H9 (cell line): ENCODE measurements around the gene GREB1L. TPM values are rescaled to one million over a fixed set of nuclear protein-coding genes. Genes with fewer than 3 reads are reported as not detected.

Experiments
- DNase-seq: peaks from one replicate; pipeline ENCODE4 v3.0.0-alpha.2; 2017
- H2AFZ ChIP-seq: one replicate; pipeline ENCODE4 v1.6.1; 2013; ENCODE audit warnings: mild to moderate bottlenecking, low read length, control low read depth, moderate library complexity
- H2AK5ac ChIP-seq: 2 replicates; pipeline ENCODE4 v1.6.1; 2013; ENCODE audit warnings: low read length, control low read depth, mixed read lengths; ENCODE audit not compliant: insufficient read length
- H2BK120ac ChIP-seq: one replicate; pipeline ENCODE4 v1.6.1; 2013; ENCODE audit warnings: low read depth, mild to moderate bottlenecking, low read length, control low read depth, inconsistent platforms; ENCODE audit not compliant: poor library complexity, severe bottlenecking
- H2BK12ac ChIP-seq: 2 replicates; pipeline ENCODE4 v1.6.1; 2013; ENCODE audit warnings: low read length, control low read depth, mixed read lengths, low read depth; ENCODE audit not compliant: insufficient read length
- H2BK15ac ChIP-seq: 2 replicates; pipeline ENCODE4 v1.6.1; 2013; ENCODE audit warnings: low read depth, low read length, control low read depth
- H2BK20ac ChIP-seq: one replicate; pipeline ENCODE4 v1.6.1; 2013; ENCODE audit warnings: low read depth, mild to moderate bottlenecking, low read length, control low read depth, inconsistent platforms; ENCODE audit not compliant: poor library complexity, severe bottlenecking
- H2BK5ac ChIP-seq: 2 replicates; pipeline ENCODE4 v1.6.1; 2013; ENCODE audit warnings: low read length, control low read depth, mixed read lengths; ENCODE audit not compliant: insufficient read length
- H3K14ac ChIP-seq: 2 replicates; pipeline ENCODE4 v1.6.1; 2013; ENCODE audit warnings: low read length, control low read depth; ENCODE audit not compliant: insufficient read depth
- H3K18ac ChIP-seq: 2 replicates; pipeline ENCODE4 v1.6.1; 2013; ENCODE audit warnings: low read depth, mild to moderate bottlenecking, mixed read lengths, low read length, control low read depth; ENCODE audit not compliant: insufficient read length
- H3K23ac ChIP-seq: 2 replicates; pipeline ENCODE4 v1.6.1; 2013; ENCODE audit warnings: low read length, control low read depth, mixed read lengths, low read depth; ENCODE audit not compliant: insufficient read length
- H3K23me2 ChIP-seq: 2 replicates; pipeline ENCODE4 v1.6.1; 2013; ENCODE audit warnings: low read depth, mild to moderate bottlenecking, mixed read lengths, low read length, control low read depth; ENCODE audit not compliant: insufficient read length, poor library complexity, severe bottlenecking
- H3K27ac ChIP-seq: 2 replicates; pipeline ENCODE4 v1.5.1; 2013; ENCODE audit warnings: low read length, control low read depth, mixed read lengths, low read depth; ENCODE audit not compliant: insufficient read length
- H3K27me3 ChIP-seq: 2 replicates; pipeline ENCODE4 v1.6.1; 2013; ENCODE audit warnings: low read length, control low read depth, inconsistent platforms; ENCODE audit not compliant: insufficient read depth
- H3K4ac ChIP-seq: 2 replicates; pipeline ENCODE4 v1.6.1; 2013; ENCODE audit warnings: low read depth, mild to moderate bottlenecking, control low read depth, inconsistent platforms, low read length, moderate library complexity
- H3K4me1 ChIP-seq: 2 replicates; pipeline ENCODE4 v1.6.1; 2013; ENCODE audit warnings: low read length, control low read depth, inconsistent platforms; ENCODE audit not compliant: insufficient read depth
- H3K4me2 ChIP-seq: 2 replicates; pipeline ENCODE4 v1.6.1; 2013; ENCODE audit warnings: low read length, control low read depth, mixed read lengths; ENCODE audit not compliant: insufficient read length, insufficient read depth
- H3K56ac ChIP-seq: 2 replicates; pipeline ENCODE4 v1.6.1; 2013; ENCODE audit warnings: low read depth, mild to moderate bottlenecking, mixed read lengths, low read length, control low read depth; ENCODE audit not compliant: insufficient read length
- H3K79me1 ChIP-seq: 2 replicates; pipeline ENCODE4 v1.6.1; 2013; ENCODE audit warnings: low read depth, mild to moderate bottlenecking, moderate library complexity, low read length, control low read depth, inconsistent platforms; ENCODE audit not compliant: insufficient read depth, poor library complexity, severe bottlenecking
- H3K79me2 ChIP-seq: 2 replicates; pipeline ENCODE4 v1.6.1; 2013; ENCODE audit warnings: low read length, control low read depth, inconsistent platforms; ENCODE audit not compliant: insufficient read depth
- H3K9ac ChIP-seq: 2 replicates; pipeline ENCODE4 v1.6.1; 2013; ENCODE audit warnings: low read length, control low read depth, mixed read lengths; ENCODE audit not compliant: insufficient read length; ENCODE audit errors: extremely low read depth
- H3K9me3 ChIP-seq: one replicate; pipeline ENCODE4 v1.6.1; 2013; ENCODE audit warnings: low read depth, low read length, inconsistent platforms; ENCODE audit not compliant: control insufficient read depth
- H3T11ph ChIP-seq: one replicate; pipeline ENCODE4 v1.6.1; 2013; ENCODE audit warnings: mild to moderate bottlenecking, low read length, control low read depth, inconsistent platforms
- H4K20me1 ChIP-seq: one replicate; pipeline ENCODE4 v1.6.1; 2013; ENCODE audit not compliant: control insufficient read depth, insufficient read length, insufficient read depth
- H4K5ac ChIP-seq: 2 replicates; pipeline ENCODE4 v1.6.1; 2013; ENCODE audit warnings: low read depth, mild to moderate bottlenecking, mixed read lengths, low read length, control low read depth; ENCODE audit not compliant: insufficient read length
- H4K8ac ChIP-seq: replicated peaks from 2 replicates; pipeline ENCODE4 v1.6.1; 2013; ENCODE audit warnings: low read length, control low read depth, mixed read lengths, low read depth; ENCODE audit not compliant: insufficient read length
- H4K91ac ChIP-seq: 2 replicates; pipeline ENCODE4 v1.6.1; 2013; ENCODE audit warnings: low read depth, mild to moderate bottlenecking, moderate library complexity, mixed read lengths, low read length, control low read depth; ENCODE audit not compliant: insufficient read length
- H3K27ac Mint-ChIP-seq, 3 experiments: 2 replicates in 2 of 3; 3 replicates in 1 of 3; pipeline ENCODE4 v1.8.0; 2020 to 2021; ENCODE audit warnings: mixed read lengths in 3 of 3, mild to moderate bottlenecking in 1 of 3, moderate library complexity in 1 of 3
- H3K27me3 Mint-ChIP-seq: 2 replicates; pipeline ENCODE4 v1.8.0; 2021; ENCODE audit warnings: low read depth, mild to moderate bottlenecking, moderate library complexity, mixed read lengths
- H3K36me3 Mint-ChIP-seq, 3 experiments: 2 replicates in 2 of 3; 3 replicates in 1 of 3; pipeline ENCODE4 v1.8.0; 2020 to 2021; ENCODE audit warnings: low read depth in 3 of 3, mixed read lengths in 3 of 3; ENCODE audit not compliant: insufficient read depth in 1 of 3
- H3K4me1 Mint-ChIP-seq, 2 experiments: 2 replicates each; pipeline ENCODE4 v1.8.0; 2020; ENCODE audit warnings: mixed read lengths in 2 of 2
- H3K4me3 Mint-ChIP-seq, 2 experiments: 2 replicates in 1 of 2; 3 replicates in 1 of 2; pipeline ENCODE4 v1.8.0; 2020 to 2021; ENCODE audit warnings: mild to moderate bottlenecking in 2 of 2, mixed read lengths in 2 of 2, moderate library complexity in 1 of 2
- H3K9me3 Mint-ChIP-seq, 2 experiments: 2 replicates in 1 of 2; 3 replicates in 1 of 2; pipeline ENCODE4 v1.8.0; 2020; ENCODE audit warnings: mild to moderate bottlenecking in 2 of 2, mixed read lengths in 2 of 2, moderate library complexity in 1 of 2
- WGBS: extraction: QIAGEN DNeasy Blood & Tissue Kit; methylation state at CpG from one replicate; pipeline ENCODE4 v1.1.7; 2013; ENCODE audit warnings: missing lambda C conversion rate, low lambda C conversion rate, mixed read lengths; ENCODE audit not compliant: insufficient read length; ENCODE audit errors: extremely low coverage; 5-methylcytosine and 5-hydroxymethylcytosine counted together
- total RNA-seq: library from RNA; stranded (reverse); gene quantifications from 2 replicates; pipeline ENCODE4 v1.2.1, GENCODE V29; 2021
- TF ChIP-seq, protein P1 (sequence below): fragments of 200-600 bp; sonication (generic); conservative IDR thresholded peaks from 3 replicates; pipeline ENCODE4 v1.8.0; 2021; ENCODE audit warnings: antibody characterized with exemption, mild to moderate bottlenecking

The GREB1L gene
- total RNA-seq, 1 experiment from 2014 or later: 2.7 TPM

GRCh38 chr18:21387886-21388285, 145.9 kb downstream of the GREB1L start:
- no peak overlapping the region for H2BK12ac ChIP-seq
- no peak overlapping the region for H3K23ac ChIP-seq
- no peak overlapping the region for H4K91ac ChIP-seq
- no peak overlapping the region for H2BK20ac ChIP-seq
- H3K14ac ChIP-seq: no peak overlapping the region
- 0 out of 7 replicates have a peak overlapping the region, but pooled peaks of 1 of the 3 experiments have one; percentile 58 for H3K27ac Mint-ChIP-seq
- H3K56ac ChIP-seq: no peak overlapping the region
- H3K79me2 ChIP-seq: no peaks in the 10 kb centered on the region
- no peak overlapping the region for H3K4me3 Mint-ChIP-seq
- H3K4ac ChIP-seq: no peak overlapping the region
- H3K4me2 ChIP-seq: no peak overlapping the region
- peaks cover 18 to 47% of the 10 kb centered on the region in 2 experiments for H3K4me1 Mint-ChIP-seq
- H3K79me1 ChIP-seq: no peaks in the 10 kb centered on the region
- H3K9me3 ChIP-seq: no peaks in the 10 kb centered on the region
- H3K23me2 ChIP-seq: no peaks in the 10 kb centered on the region
- H4K20me1 ChIP-seq: no peaks in the 10 kb centered on the region
- H2BK120ac ChIP-seq: no peak overlapping the region
- peaks cover 50% of the 10 kb centered on the region for H3K27me3 ChIP-seq
- TF ChIP-seq, protein P1, sequence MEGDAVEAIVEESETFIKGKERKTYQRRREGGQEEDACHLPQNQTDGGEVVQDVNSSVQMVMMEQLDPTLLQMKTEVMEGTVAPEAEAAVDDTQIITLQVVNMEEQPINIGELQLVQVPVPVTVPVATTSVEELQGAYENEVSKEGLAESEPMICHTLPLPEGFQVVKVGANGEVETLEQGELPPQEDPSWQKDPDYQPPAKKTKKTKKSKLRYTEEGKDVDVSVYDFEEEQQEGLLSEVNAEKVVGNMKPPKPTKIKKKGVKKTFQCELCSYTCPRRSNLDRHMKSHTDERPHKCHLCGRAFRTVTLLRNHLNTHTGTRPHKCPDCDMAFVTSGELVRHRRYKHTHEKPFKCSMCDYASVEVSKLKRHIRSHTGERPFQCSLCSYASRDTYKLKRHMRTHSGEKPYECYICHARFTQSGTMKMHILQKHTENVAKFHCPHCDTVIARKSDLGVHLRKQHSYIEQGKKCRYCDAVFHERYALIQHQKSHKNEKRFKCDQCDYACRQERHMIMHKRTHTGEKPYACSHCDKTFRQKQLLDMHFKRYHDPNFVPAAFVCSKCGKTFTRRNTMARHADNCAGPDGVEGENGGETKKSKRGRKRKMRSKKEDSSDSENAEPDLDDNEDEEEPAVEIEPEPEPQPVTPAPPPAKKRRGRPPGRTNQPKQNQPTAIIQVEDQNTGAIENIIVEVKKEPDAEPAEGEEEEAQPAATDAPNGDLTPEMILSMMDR: no peak
- H3K36me3 Mint-ChIP-seq: peaks cover 0 to 22% (median 0%) of the 10 kb centered on the region in 3 experiments; a peak in 2 of 7 replicates
- no peak overlapping the region for H4K8ac ChIP-seq
- H2AK5ac ChIP-seq: no peak overlapping the region
- H3K27me3 Mint-ChIP-seq: peaks cover 92% of the 10 kb centered on the region
- H2BK5ac ChIP-seq: no peak overlapping the region
- WGBS: no CpG with 5 or more reads among the region's 2 CpGs
- H3T11ph ChIP-seq: no peak overlapping the region
- H4K5ac ChIP-seq: no peak overlapping the region
- H3K27ac ChIP-seq: no peak overlapping the region
- H2BK15ac ChIP-seq: no peak overlapping the region
- no peak for DNase-seq
- H3K9ac ChIP-seq: no peak overlapping the region
- peaks cover 0 to 5% of the 10 kb centered on the region in 2 experiments; a peak in 3 of 5 replicates for H3K9me3 Mint-ChIP-seq
- H3K4me1 ChIP-seq: no peaks in the 10 kb centered on the region
- H3K18ac ChIP-seq: no peak overlapping the region
- no peak overlapping the region for H2AFZ ChIP-seq
